H9 (cell line): Measurements from ENCODE around the gene ZNF319. TPM values are rescaled to one million over a fixed set of nuclear protein-coding genes. Genes with fewer than 3 reads are reported as not detected.

Source experiments
- DNase-seq: peaks from one replicate; pipeline ENCODE4 v3.0.0-alpha.2; 2017
- H2AFZ ChIP-seq: one replicate; pipeline ENCODE4 v1.6.1; 2013; ENCODE audit warnings: mild to moderate bottlenecking, low read length, control low read depth, moderate library complexity
- H2AK5ac ChIP-seq: 2 replicates; pipeline ENCODE4 v1.6.1; 2013; ENCODE audit warnings: low read length, control low read depth, mixed read lengths; ENCODE audit not compliant: insufficient read length
- H2BK120ac ChIP-seq: one replicate; pipeline ENCODE4 v1.6.1; 2013; ENCODE audit warnings: low read depth, mild to moderate bottlenecking, low read length, control low read depth, inconsistent platforms; ENCODE audit not compliant: poor library complexity, severe bottlenecking
- H2BK12ac ChIP-seq: 2 replicates; pipeline ENCODE4 v1.6.1; 2013; ENCODE audit warnings: low read length, control low read depth, mixed read lengths, low read depth; ENCODE audit not compliant: insufficient read length
- H2BK15ac ChIP-seq: 2 replicates; pipeline ENCODE4 v1.6.1; 2013; ENCODE audit warnings: low read depth, low read length, control low read depth
- H2BK20ac ChIP-seq: one replicate; pipeline ENCODE4 v1.6.1; 2013; ENCODE audit warnings: low read depth, mild to moderate bottlenecking, low read length, control low read depth, inconsistent platforms; ENCODE audit not compliant: poor library complexity, severe bottlenecking
- H2BK5ac ChIP-seq: 2 replicates; pipeline ENCODE4 v1.6.1; 2013; ENCODE audit warnings: low read length, control low read depth, mixed read lengths; ENCODE audit not compliant: insufficient read length
- H3K14ac ChIP-seq: 2 replicates; pipeline ENCODE4 v1.6.1; 2013; ENCODE audit warnings: low read length, control low read depth; ENCODE audit not compliant: insufficient read depth
- H3K18ac ChIP-seq: 2 replicates; pipeline ENCODE4 v1.6.1; 2013; ENCODE audit warnings: low read depth, mild to moderate bottlenecking, mixed read lengths, low read length, control low read depth; ENCODE audit not compliant: insufficient read length
- H3K23ac ChIP-seq: 2 replicates; pipeline ENCODE4 v1.6.1; 2013; ENCODE audit warnings: low read length, control low read depth, mixed read lengths, low read depth; ENCODE audit not compliant: insufficient read length
- H3K23me2 ChIP-seq: 2 replicates; pipeline ENCODE4 v1.6.1; 2013; ENCODE audit warnings: low read depth, mild to moderate bottlenecking, mixed read lengths, low read length, control low read depth; ENCODE audit not compliant: insufficient read length, poor library complexity, severe bottlenecking
- H3K27ac ChIP-seq: 2 replicates; pipeline ENCODE4 v1.5.1; 2013; ENCODE audit warnings: low read length, control low read depth, mixed read lengths, low read depth; ENCODE audit not compliant: insufficient read length
- H3K27me3 ChIP-seq: 2 replicates; pipeline ENCODE4 v1.6.1; 2013; ENCODE audit warnings: low read length, control low read depth, inconsistent platforms; ENCODE audit not compliant: insufficient read depth
- H3K4ac ChIP-seq: 2 replicates; pipeline ENCODE4 v1.6.1; 2013; ENCODE audit warnings: low read depth, mild to moderate bottlenecking, control low read depth, inconsistent platforms, low read length, moderate library complexity
- H3K4me1 ChIP-seq: 2 replicates; pipeline ENCODE4 v1.6.1; 2013; ENCODE audit warnings: low read length, control low read depth, inconsistent platforms; ENCODE audit not compliant: insufficient read depth
- H3K4me2 ChIP-seq: 2 replicates; pipeline ENCODE4 v1.6.1; 2013; ENCODE audit warnings: low read length, control low read depth, mixed read lengths; ENCODE audit not compliant: insufficient read length, insufficient read depth
- H3K56ac ChIP-seq: 2 replicates; pipeline ENCODE4 v1.6.1; 2013; ENCODE audit warnings: low read depth, mild to moderate bottlenecking, mixed read lengths, low read length, control low read depth; ENCODE audit not compliant: insufficient read length
- H3K79me1 ChIP-seq: 2 replicates; pipeline ENCODE4 v1.6.1; 2013; ENCODE audit warnings: low read depth, mild to moderate bottlenecking, moderate library complexity, low read length, control low read depth, inconsistent platforms; ENCODE audit not compliant: insufficient read depth, poor library complexity, severe bottlenecking
- H3K79me2 ChIP-seq: 2 replicates; pipeline ENCODE4 v1.6.1; 2013; ENCODE audit warnings: low read length, control low read depth, inconsistent platforms; ENCODE audit not compliant: insufficient read depth
- H3K9ac ChIP-seq: 2 replicates; pipeline ENCODE4 v1.6.1; 2013; ENCODE audit warnings: low read length, control low read depth, mixed read lengths; ENCODE audit not compliant: insufficient read length; ENCODE audit errors: extremely low read depth
- H3K9me3 ChIP-seq: one replicate; pipeline ENCODE4 v1.6.1; 2013; ENCODE audit warnings: low read depth, low read length, inconsistent platforms; ENCODE audit not compliant: control insufficient read depth
- H3T11ph ChIP-seq: one replicate; pipeline ENCODE4 v1.6.1; 2013; ENCODE audit warnings: mild to moderate bottlenecking, low read length, control low read depth, inconsistent platforms
- H4K20me1 ChIP-seq: one replicate; pipeline ENCODE4 v1.6.1; 2013; ENCODE audit not compliant: control insufficient read depth, insufficient read length, insufficient read depth
- H4K5ac ChIP-seq: 2 replicates; pipeline ENCODE4 v1.6.1; 2013; ENCODE audit warnings: low read depth, mild to moderate bottlenecking, mixed read lengths, low read length, control low read depth; ENCODE audit not compliant: insufficient read length
- H4K8ac ChIP-seq: replicated peaks from 2 replicates; pipeline ENCODE4 v1.6.1; 2013; ENCODE audit warnings: low read length, control low read depth, mixed read lengths, low read depth; ENCODE audit not compliant: insufficient read length
- H4K91ac ChIP-seq: 2 replicates; pipeline ENCODE4 v1.6.1; 2013; ENCODE audit warnings: low read depth, mild to moderate bottlenecking, moderate library complexity, mixed read lengths, low read length, control low read depth; ENCODE audit not compliant: insufficient read length
- H3K27ac Mint-ChIP-seq, 3 experiments: 2 replicates in 2 of 3; 3 replicates in 1 of 3; pipeline ENCODE4 v1.8.0; 2020 to 2021; ENCODE audit warnings: mixed read lengths in 3 of 3, mild to moderate bottlenecking in 1 of 3, moderate library complexity in 1 of 3
- H3K27me3 Mint-ChIP-seq: 2 replicates; pipeline ENCODE4 v1.8.0; 2021; ENCODE audit warnings: low read depth, mild to moderate bottlenecking, moderate library complexity, mixed read lengths
- H3K36me3 Mint-ChIP-seq, 3 experiments: 2 replicates in 2 of 3; 3 replicates in 1 of 3; pipeline ENCODE4 v1.8.0; 2020 to 2021; ENCODE audit warnings: low read depth in 3 of 3, mixed read lengths in 3 of 3; ENCODE audit not compliant: insufficient read depth in 1 of 3
- H3K4me1 Mint-ChIP-seq, 2 experiments: 2 replicates each; pipeline ENCODE4 v1.8.0; 2020; ENCODE audit warnings: mixed read lengths in 2 of 2
- H3K4me3 Mint-ChIP-seq, 2 experiments: 2 replicates in 1 of 2; 3 replicates in 1 of 2; pipeline ENCODE4 v1.8.0; 2020 to 2021; ENCODE audit warnings: mild to moderate bottlenecking in 2 of 2, mixed read lengths in 2 of 2, moderate library complexity in 1 of 2
- H3K9me3 Mint-ChIP-seq, 2 experiments: 2 replicates in 1 of 2; 3 replicates in 1 of 2; pipeline ENCODE4 v1.8.0; 2020; ENCODE audit warnings: mild to moderate bottlenecking in 2 of 2, mixed read lengths in 2 of 2, moderate library complexity in 1 of 2
- WGBS: extraction: QIAGEN DNeasy Blood & Tissue Kit; methylation state at CpG from one replicate; pipeline ENCODE4 v1.1.7; 2013; ENCODE audit warnings: missing lambda C conversion rate, low lambda C conversion rate, mixed read lengths; ENCODE audit not compliant: insufficient read length; ENCODE audit errors: extremely low coverage; 5-methylcytosine and 5-hydroxymethylcytosine counted together
- total RNA-seq: library from RNA; stranded (reverse); gene quantifications from 2 replicates; pipeline ENCODE4 v1.2.1, GENCODE V29; 2021
- TF ChIP-seq, protein P1 (sequence below): fragments of 200-600 bp; sonication (generic); conservative IDR thresholded peaks from 3 replicates; pipeline ENCODE4 v1.8.0; 2021; ENCODE audit warnings: antibody characterized with exemption, mild to moderate bottlenecking

Gene ZNF319
- total RNA-seq, 1 experiment from 2014 or later = 5.6 TPM

DNA sequence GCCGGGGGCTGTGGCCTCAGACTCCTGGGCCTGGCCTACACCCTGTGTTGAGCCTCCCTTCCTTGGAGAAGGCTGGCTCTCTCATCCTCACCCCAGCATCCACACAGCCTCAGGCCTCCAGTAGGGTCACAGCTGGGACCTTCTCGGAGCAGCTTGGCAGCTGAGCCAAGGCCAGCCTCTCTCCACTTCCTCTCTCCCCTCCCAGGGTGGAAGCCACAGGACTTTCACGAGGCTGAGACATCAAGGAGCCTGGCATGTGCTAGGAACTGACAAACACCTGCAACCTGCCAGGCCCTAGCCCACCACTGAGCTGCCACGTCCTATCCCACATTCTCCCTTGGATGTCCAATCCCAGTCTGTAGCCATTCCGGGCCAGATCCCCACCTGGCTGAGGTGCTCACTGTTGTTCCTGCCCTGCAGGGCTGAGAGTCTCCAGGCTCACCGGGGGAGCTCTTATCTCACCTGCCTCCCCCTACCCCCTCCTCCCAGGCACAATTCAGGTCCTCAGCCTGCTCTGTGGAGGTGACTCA, 28.1 kb upstream of the ZNF319 start:
- Histone ChIP-seq H3K27ac (no peak overlapping the region), H3K4me1 (peaks cover 12% of the 10 kb centered on the region; the same call in 1 of the 2 replicates), H2AK5ac (no peak overlapping the region), H4K91ac (no peak overlapping the region), H2BK15ac (0 out of 2 replicates have a peak overlapping the region, but pooled peaks have one; percentile 56), H3K4ac (no peak overlapping the region), H2BK12ac (no peak overlapping the region), H2AFZ (no peak overlapping the region), H3K4me2 (peak overlapping the region; percentile 2), H3K27me3 (no peaks in the 10 kb centered on the region), H3K14ac (peak overlapping the region; percentile 29; the same call in 1 of the 2 replicates), H3K79me2 (peaks cover 2% of the 10 kb centered on the region; the same call in 1 of the 2 replicates), H3K9me3 (no peaks in the 10 kb centered on the region), H3K56ac (no peak overlapping the region), H3K23me2 (peaks cover 17% of the 10 kb centered on the region), H4K20me1 (no peaks in the 10 kb centered on the region), H4K5ac (no peak overlapping the region), H2BK120ac (no peak overlapping the region), H3K18ac (peak overlapping the region; percentile 33), H3K79me1 (peaks cover 2% of the 10 kb centered on the region), H4K8ac (no peak overlapping the region), H2BK20ac (no peak overlapping the region), H2BK5ac (no peak overlapping the region), H3K9ac (no peak overlapping the region), H3K23ac (no peak overlapping the region), H3T11ph (no peak overlapping the region)
- H3K36me3 Mint-ChIP-seq = peaks cover 0 to 6% (median 5%) of the 10 kb centered on the region in 3 experiments; a peak in 3 of 7 replicates
- no CpG with 5 or more reads among the region's 6 CpGs for WGBS
- peak; percentile 53 for DNase-seq
- peak overlapping the region in 2 of 3 experiments; percentile 67 to 92; a peak in 4 of 7 replicates for H3K27ac Mint-ChIP-seq
- H3K4me3 Mint-ChIP-seq = peak overlapping the region in 1 of 2 experiments; percentile 38; a peak in 2 of 5 replicates
- H3K27me3 Mint-ChIP-seq = peaks cover 11% of the 10 kb centered on the region
- peaks cover 37 to 47% of the 10 kb centered on the region in 2 experiments for H3K4me1 Mint-ChIP-seq
- no peaks in the 10 kb centered on the region for H3K9me3 Mint-ChIP-seq
- TF ChIP-seq, protein P1, sequence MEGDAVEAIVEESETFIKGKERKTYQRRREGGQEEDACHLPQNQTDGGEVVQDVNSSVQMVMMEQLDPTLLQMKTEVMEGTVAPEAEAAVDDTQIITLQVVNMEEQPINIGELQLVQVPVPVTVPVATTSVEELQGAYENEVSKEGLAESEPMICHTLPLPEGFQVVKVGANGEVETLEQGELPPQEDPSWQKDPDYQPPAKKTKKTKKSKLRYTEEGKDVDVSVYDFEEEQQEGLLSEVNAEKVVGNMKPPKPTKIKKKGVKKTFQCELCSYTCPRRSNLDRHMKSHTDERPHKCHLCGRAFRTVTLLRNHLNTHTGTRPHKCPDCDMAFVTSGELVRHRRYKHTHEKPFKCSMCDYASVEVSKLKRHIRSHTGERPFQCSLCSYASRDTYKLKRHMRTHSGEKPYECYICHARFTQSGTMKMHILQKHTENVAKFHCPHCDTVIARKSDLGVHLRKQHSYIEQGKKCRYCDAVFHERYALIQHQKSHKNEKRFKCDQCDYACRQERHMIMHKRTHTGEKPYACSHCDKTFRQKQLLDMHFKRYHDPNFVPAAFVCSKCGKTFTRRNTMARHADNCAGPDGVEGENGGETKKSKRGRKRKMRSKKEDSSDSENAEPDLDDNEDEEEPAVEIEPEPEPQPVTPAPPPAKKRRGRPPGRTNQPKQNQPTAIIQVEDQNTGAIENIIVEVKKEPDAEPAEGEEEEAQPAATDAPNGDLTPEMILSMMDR = no peak
